HepG2 (cell line): ENCODE measurements around the gene NUB1. TPM values are rescaled to one million over a fixed set of nuclear protein-coding genes. Genes with fewer than 3 reads are reported as not detected.

ENCODE experiments used
- FOXK1 ChIP-seq: sonication (generic); formaldehyde crosslinking; IDR thresholded peaks from 2 replicates; pipeline ENCODE4 v1.4.0; 2020; ENCODE audit warnings: low read depth, missing genetic modification reagents, borderline replicate concordance
- PCBP2 ChIP-seq: fragments of 200-400 bp; formaldehyde crosslinking; optimal IDR thresholded peaks from 2 replicates; pipeline ENCODE3; 2018; ENCODE audit warnings: low read length, low read depth; ENCODE audit not compliant: poor library complexity, severe bottlenecking
- ZNF282 ChIP-seq: fragments of 450-650 bp; IDR thresholded peaks from 2 replicates; pipeline ENCODE4 v1.6.1; 2018; ENCODE audit not compliant: partially characterized antibody
- ZNF746 ChIP-seq: sonication (generic); formaldehyde crosslinking; IDR thresholded peaks from 2 replicates; pipeline ENCODE4 v1.8.0; 2022; ENCODE audit warnings: mild to moderate bottlenecking, missing genetic modification reagents
- polyA plus RNA-seq, 8 experiments: library from polyadenylated mRNA; depleted of rRNA in 3 of 8; stranded (reverse) in 7 of 8; unstranded in 1 of 8; fragments of >200 nt; fragmentation: Illumina TruSeq in 4 of 8; extraction: Trizol in 4 of 8; gene quantifications; 2 replicates each; pipeline versions ENCODE4 v1.2.1 to v1.2.3, GENCODE V29; 2011 to 2016; ENCODE audit warnings: low read depth in 4 of 8, missing spikeins in 1 of 8, mixed read lengths in 1 of 8; ENCODE audit not compliant: insufficient read depth in 1 of 8
- total RNA-seq, 5 experiments: library from RNA; depleted of rRNA; stranded (reverse); fragments of >200 nt; fragmentation: Illumina TruSeq; extraction: Trizol; gene quantifications; 2 replicates each; pipeline ENCODE4 v1.2.3, GENCODE V29; 2016; ENCODE audit warnings: low read depth in 1 of 5
- TF ChIP-seq, protein P1 (sequence below): sonication (generic); formaldehyde crosslinking; IDR thresholded peaks from 2 replicates; pipeline ENCODE4 v1.4.0; 2020; ENCODE audit warnings: low read depth, mild to moderate bottlenecking, missing genetic modification reagents
- TF ChIP-seq, protein P2 (sequence below): sonication (generic); formaldehyde crosslinking; IDR thresholded peaks from 2 replicates; pipeline ENCODE4 v1.8.0; 2022; ENCODE audit warnings: low read depth, missing genetic modification reagents
- TF ChIP-seq, protein P3 (sequence below): sonication (generic); formaldehyde crosslinking; IDR thresholded peaks from 2 replicates; pipeline ENCODE4 v1.5.0; 2020; ENCODE audit warnings: mild to moderate bottlenecking, missing genetic modification reagents

NUB1 gene
- total and polyA plus RNA-seq, 2 of the 13 experiments (the other 11 are each of a cell fraction or from before 2014, with no cell fraction given): 27.1 to 37.0 TPM

DNA sequence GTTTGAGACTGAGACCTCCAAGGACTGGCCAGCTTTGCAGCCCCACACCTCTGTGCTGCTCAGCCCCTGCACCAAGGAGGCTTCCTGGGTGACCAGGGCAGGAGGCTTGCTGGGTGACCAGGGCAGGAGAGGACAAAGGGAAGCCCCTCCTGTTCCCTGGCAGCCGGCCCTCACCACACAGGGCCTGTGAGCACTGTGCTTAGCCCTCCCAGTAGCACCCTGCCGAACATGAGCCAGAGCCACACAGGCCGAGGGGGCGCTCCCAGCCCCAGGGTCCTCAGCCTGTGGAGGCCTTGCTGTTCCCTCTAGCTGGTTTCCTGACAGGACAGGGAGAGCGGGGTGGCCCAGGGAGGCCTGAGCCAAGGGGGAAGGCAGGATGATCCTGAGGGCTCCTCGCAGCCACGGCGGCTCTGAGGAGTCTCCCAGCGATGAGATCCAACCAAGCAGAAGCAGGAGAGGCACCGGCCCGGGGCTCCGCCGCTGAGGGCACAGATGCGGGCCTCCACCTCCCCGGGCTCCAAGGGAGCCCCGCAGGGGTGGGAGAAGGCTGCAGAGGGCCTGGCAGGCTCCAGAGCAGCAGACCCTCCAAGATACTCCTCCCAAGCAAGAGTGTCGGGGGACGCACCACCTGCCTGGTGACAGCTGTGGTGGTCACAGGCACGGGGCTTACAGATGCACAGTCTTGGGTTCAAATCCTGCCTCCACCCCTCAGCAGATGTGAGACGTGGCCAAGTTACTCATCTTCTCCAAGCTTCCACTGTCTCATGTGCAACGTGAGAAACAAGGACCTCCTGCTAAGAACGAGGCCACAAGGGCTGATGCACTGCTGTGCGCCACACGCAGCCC is 45.8 kb downstream of the NUB1 start (continued):
- TF ChIP-seq, protein P1, sequence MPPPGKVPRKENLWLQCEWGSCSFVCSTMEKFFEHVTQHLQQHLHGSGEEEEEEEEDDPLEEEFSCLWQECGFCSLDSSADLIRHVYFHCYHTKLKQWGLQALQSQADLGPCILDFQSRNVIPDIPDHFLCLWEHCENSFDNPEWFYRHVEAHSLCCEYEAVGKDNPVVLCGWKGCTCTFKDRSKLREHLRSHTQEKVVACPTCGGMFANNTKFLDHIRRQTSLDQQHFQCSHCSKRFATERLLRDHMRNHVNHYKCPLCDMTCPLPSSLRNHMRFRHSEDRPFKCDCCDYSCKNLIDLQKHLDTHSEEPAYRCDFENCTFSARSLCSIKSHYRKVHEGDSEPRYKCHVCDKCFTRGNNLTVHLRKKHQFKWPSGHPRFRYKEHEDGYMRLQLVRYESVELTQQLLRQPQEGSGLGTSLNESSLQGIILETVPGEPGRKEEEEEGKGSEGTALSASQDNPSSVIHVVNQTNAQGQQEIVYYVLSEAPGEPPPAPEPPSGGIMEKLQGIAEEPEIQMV (CRISPR knock-in tag): no peak
- TF ChIP-seq, protein P2, sequence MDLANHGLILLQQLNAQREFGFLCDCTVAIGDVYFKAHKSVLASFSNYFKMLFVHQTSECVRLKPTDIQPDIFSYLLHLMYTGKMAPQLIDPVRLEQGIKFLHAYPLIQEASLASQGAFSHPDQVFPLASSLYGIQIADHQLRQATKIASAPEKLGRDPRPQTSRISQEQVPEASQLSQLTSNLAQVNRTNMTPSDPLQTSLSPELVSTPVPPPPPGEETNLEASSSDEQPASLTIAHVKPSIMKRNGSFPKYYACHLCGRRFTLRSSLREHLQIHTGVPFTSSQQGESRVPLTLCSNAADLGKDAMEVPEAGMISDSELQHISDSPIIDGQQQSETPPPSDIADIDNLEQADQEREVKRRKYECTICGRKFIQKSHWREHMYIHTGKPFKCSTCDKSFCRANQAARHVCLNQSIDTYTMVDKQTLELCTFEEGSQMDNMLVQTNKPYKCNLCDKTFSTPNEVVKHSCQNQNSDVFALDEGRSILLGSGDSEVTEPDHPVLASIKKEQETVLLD (CRISPR knock-in tag): no peak
- no peak for TF ChIP-seq ZNF746 (CRISPR knock-in tag)
- TF ChIP-seq PCBP2: no peak
- no peak for TF ChIP-seq FOXK1 (CRISPR knock-in tag)
- TF ChIP-seq ZNF282: no peak
- TF ChIP-seq, protein P3, sequence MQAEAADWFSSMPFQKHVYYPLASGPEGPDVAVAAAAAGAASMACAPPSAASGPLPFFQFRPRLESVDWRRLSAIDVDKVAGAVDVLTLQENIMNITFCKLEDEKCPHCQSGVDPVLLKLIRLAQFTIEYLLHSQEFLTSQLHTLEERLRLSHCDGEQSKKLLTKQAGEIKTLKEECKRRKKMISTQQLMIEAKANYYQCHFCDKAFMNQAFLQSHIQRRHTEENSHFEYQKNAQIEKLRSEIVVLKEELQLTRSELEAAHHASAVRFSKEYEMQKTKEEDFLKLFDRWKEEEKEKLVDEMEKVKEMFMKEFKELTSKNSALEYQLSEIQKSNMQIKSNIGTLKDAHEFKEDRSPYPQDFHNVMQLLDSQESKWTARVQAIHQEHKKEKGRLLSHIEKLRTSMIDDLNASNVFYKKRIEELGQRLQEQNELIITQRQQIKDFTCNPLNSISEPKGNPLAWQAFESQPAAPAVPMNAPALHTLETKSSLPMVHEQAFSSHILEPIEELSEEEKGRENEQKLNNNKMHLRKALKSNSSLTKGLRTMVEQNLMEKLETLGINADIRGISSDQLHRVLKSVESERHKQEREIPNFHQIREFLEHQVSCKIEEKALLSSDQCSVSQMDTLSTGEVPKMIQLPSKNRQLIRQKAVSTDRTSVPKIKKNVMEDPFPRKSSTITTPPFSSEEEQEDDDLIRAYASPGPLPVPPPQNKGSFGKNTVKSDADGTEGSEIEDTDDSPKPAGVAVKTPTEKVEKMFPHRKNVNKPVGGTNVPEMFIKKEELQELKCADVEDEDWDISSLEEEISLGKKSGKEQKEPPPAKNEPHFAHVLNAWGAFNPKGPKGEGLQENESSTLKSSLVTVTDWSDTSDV (CRISPR knock-in tag): no peak
